ENCODE data around the gene MYO18A. TPM values are rescaled to one million over a fixed set of nuclear protein-coding genes. Genes with fewer than 3 reads are reported as not detected.

Gene MYO18A
- total RNA-seq, 1 experiment from 2014 or later, result 37.2 TPM

- H3K9ac ChIP-seq (ENCODE audit: low read length), result peak overlapping the region; percentile 38
- no peaks in the 10 kb centered on the region for H3K9me3 ChIP-seq (ENCODE audit: control insufficient read depth in 1 of 2, insufficient read depth in 1 of 2, low read depth in 1 of 2, low read length in 2 of 2)
- peak overlapping the region; percentile 56; the same call in 1 of the 2 replicates for H3K27ac ChIP-seq (ENCODE audit: low read depth, low read length)
- H3K79me2 ChIP-seq (ENCODE audit: insufficient read depth, low read length), result 0 out of 2 replicates have a peak, but pooled peaks cover 6% of the 10 kb centered on the region
- DNase-seq (ENCODE audit: low read depth, low spot score), result no peak
- ATAC-seq, result peak; percentile 9; the same call in 1 of the 2 replicates
- ChIA-PET CTCF (interaction anchor here (0.8 to 7.3 kb wide), 6 partner anchors 8 to 20 kb away, joined by 3 to 46 read pairs (median 18); no protein-coding TSS in a partner anchor), POLR2A (interaction anchor here (0.9 to 1.6 kb wide), 4 partner anchors 8 to 162 kb away, joined by 3 to 5 read pairs (median 3); partner anchors contain the start of gene NUFIP2), RAD21 (ENCODE audit: low non-redundant PET in 1 of 2, low total read pairs in 2 of 2, uncharacterized antibody in 2 of 2, unreplicated experiment in 2 of 2) (interaction anchor here in 1 of 2 experiments (1.5 kb wide), 1 partner anchor 12 kb away, joined by 4 read pairs; no protein-coding TSS in a partner anchor)
- no peak overlapping the region for H2AFZ ChIP-seq (ENCODE audit: low read depth, low read length, poor library complexity, severe bottlenecking)
- H3K4me3 ChIP-seq (replicated peaks in 1 of 2; ENCODE audit: low read depth in 1 of 2, low read length in 2 of 2), result peak overlapping the region in 1 of 2 experiments; percentile 47; a peak in 1 of 4 replicates
- H4K20me1 ChIP-seq (ENCODE audit: insufficient read depth), result no peaks in the 10 kb centered on the region
- no peaks in the 10 kb centered on the region for H3K9me2 ChIP-seq (ENCODE audit: insufficient read depth)
- no peaks in the 10 kb centered on the region for H3K27me3 ChIP-seq (ENCODE audit: insufficient read depth, low read length)
- BruUV-seq (replicated peaks), result no TSS peak
- TF ChIP-seq FOSL1 (IDR thresholded peaks at IDR 0.05; ENCODE audit: low read depth), result no peak
- H3K4me2 ChIP-seq (ENCODE audit: low read length), result peak overlapping the region; percentile 72
- intact Hi-C loops (cut with micrococcal nuclease), result no loop called here
- no peaks in the 10 kb centered on the region for H3K36me3 ChIP-seq (ENCODE audit: control insufficient read depth in 1 of 2, insufficient read depth in 2 of 2, low read length in 2 of 2)
- H3K4me1 ChIP-seq (ENCODE audit: control insufficient read depth in 1 of 2, insufficient read depth in 2 of 2, low read length in 2 of 2), result peaks cover 28 to 50% of the 10 kb centered on the region in 2 experiments
Measured at GRCh38 chr17:29131814-29132682, 48.1 kb downstream of the MYO18A start.

GRCh38 chr17:29129731-29130130, 50.5 kb downstream of the MYO18A start:
- CTCF ChIA-PET, result interaction anchor here (0.8 to 7.3 kb wide), 3 partner anchors 13 to 19 kb away, joined by 3 to 46 read pairs (median 3); no protein-coding TSS in a partner anchor
- RAD21 ChIA-PET (ENCODE audit: low non-redundant PET in 1 of 2, low total read pairs in 2 of 2, uncharacterized antibody in 2 of 2, unreplicated experiment in 2 of 2), result no interaction called here
- no peak for ATAC-seq
- Histone ChIP-seq H3K4me1 (ENCODE audit: control insufficient read depth in 1 of 2, insufficient read depth in 2 of 2, low read length in 2 of 2) (peaks cover 36 to 51% of the 10 kb centered on the region in 2 experiments), H2AFZ (ENCODE audit: low read depth, low read length, poor library complexity, severe bottlenecking) (no peak overlapping the region), H3K9ac (ENCODE audit: low read length) (no peak overlapping the region), H3K4me2 (ENCODE audit: low read length) (no peak overlapping the region), H3K36me3 (ENCODE audit: control insufficient read depth in 1 of 2, insufficient read depth in 2 of 2, low read length in 2 of 2) (no peaks in the 10 kb centered on the region), H3K79me2 (ENCODE audit: insufficient read depth, low read length) (0 out of 2 replicates have a peak, but pooled peaks cover 4% of the 10 kb centered on the region), H3K9me2 (ENCODE audit: insufficient read depth) (no peaks in the 10 kb centered on the region), H4K20me1 (ENCODE audit: insufficient read depth) (no peaks in the 10 kb centered on the region), H3K4me3 (replicated peaks in 1 of 2; ENCODE audit: low read depth in 1 of 2, low read length in 2 of 2) (no peak overlapping the region), H3K9me3 (ENCODE audit: control insufficient read depth in 1 of 2, insufficient read depth in 1 of 2, low read depth in 1 of 2, low read length in 2 of 2) (no peaks in the 10 kb centered on the region), H3K27me3 (ENCODE audit: insufficient read depth, low read length) (no peaks in the 10 kb centered on the region), H3K27ac (ENCODE audit: low read depth, low read length) (no peak overlapping the region)
- no TSS peak for BruUV-seq (replicated peaks)
- POLR2A ChIA-PET, result interaction anchor here (0.7 to 1.4 kb wide), 2 partner anchors 15 to 404 kb away, joined by 4 to 5 read pairs; no protein-coding TSS in a partner anchor
- DNase-seq (ENCODE audit: low read depth, low spot score), result no peak
- intact Hi-C loops (cut with micrococcal nuclease), result no loop called here
- TF ChIP-seq POLR2A (IDR thresholded peaks at IDR 0.05; ENCODE audit: borderline replicate concordance, extremely low read depth, insufficient read depth, insufficient read length) (no peak), ATF3 (IDR thresholded peaks at IDR 0.05) (no peak), SIN3A (IDR thresholded peaks at IDR 0.05; ENCODE audit: low read depth) (no peak), EGR1 (IDR thresholded peaks at IDR 0.05; ENCODE audit: low read depth) (no peak), MAX (IDR thresholded peaks at IDR 0.05) (no peak), ELF1 (IDR thresholded peaks at IDR 0.05; ENCODE audit: borderline replicate concordance, low read depth) (no peak), EZH2phosphoT487 (IDR thresholded peaks at IDR 0.05; ENCODE audit: borderline replicate concordance) (no peak), ZFX (IDR thresholded peaks at IDR 0.05) (no peak), FOSL1 (IDR thresholded peaks at IDR 0.05; ENCODE audit: low read depth) (no peak), REST (IDR thresholded peaks at IDR 0.05; ENCODE audit: low read depth) (no peak), RAD21 (IDR thresholded peaks at IDR 0.05; ENCODE audit: low read depth) (no peak), CTCF (IDR thresholded peaks at IDR 0.05 in 2 of 3, conservative IDR thresholded peaks at IDR 0.05 in 1 of 3; ENCODE audit: borderline replicate concordance in 1 of 3, insufficient read depth in 1 of 3, low read depth in 2 of 3, low read length in 2 of 3) (no peak)

Data from HCT116 (cell line).